Activated T-cell treated with anti-CD3 and anti-CD28 coated beads for 48 hours (primary cell): ENCODE measurements around the gene LRRN3.
"Not testable (repeated sequence)": the region's sequence is repeated elsewhere in the genome, so short reads cannot be mapped to it uniquely, and the experiment has no call there.

Experiments
- DNase-seq: peaks from one replicate; pipeline ENCODE4 v3.0.0-alpha.2; 2020; ENCODE audit warnings: low read depth

LRRN3 gene

DNA sequence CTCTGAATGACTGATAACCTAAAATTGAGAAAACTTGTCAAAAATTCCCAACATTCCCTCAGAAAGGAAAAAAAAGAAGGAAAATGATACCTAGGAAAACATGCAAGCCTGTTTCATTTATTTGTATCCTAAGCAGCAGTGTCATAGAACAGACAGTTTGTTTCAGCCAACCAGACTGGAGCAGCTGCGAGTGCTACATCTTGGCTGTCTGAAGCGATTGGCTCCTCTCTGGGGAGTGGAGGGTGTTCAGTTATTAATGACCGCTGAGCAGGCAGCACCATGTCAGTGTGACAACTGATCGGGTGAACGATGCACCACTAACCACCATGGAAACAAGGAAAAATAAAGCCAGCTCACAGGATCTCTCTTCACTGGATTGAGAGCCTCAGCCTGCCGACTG lies at the start of gene LRRN3:
Gene LRRN3 (plus strand): TSS at position 282 of the 400 bp plus-strand sequence. CDS start 31,646 bp downstream, outside the sequence.
- peak; percentile 26 for DNase-seq

DNA sequence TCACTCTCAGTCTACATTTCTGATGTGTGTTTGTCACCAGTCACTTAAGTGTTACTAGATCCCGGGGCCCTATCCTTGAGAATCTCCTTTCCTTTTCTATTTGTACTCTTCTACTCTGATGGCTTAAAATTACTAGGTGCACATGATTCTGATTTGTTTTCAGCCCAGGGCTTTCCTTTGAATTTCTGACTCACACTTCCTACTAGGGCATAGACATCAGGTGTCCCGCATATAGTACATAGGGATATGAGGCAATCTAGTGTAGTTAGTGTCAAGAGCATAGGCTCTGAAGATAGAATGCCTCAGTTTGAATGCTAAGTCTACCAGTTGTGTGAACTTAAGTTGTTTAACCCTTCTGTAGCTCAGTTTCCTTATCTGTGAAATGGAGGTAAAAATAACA lies 49.4 kb upstream of the LRRN3 start:
- no peak for DNase-seq

- no peak for DNase-seq
These were observed 48.1 kb upstream of the LRRN3 start for GRCh38 chr7:111042842-111043241.

- DNase-seq, result no peak
These were observed 47.4 kb upstream of the LRRN3 start for GRCh38 chr7:111043561-111043960.

DNA sequence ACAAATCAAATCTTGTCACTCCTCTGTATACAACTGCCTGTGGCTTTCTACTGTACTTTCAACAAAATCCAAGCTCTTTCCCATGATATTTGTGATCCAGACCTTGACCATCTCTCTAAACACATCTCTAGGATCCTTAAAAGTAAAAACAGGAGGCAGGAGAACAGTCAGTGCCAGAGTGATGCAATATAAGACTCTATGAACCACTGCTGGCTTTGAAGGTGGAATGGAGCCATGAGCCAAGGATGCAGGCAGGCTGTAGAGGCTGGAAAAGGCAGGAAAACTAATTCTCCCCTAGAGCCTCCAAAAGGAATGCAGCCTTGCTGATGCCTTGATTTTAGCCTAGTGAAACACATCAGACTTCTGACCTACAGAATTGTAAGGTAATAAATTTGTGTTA lies 45.5 kb upstream of the LRRN3 start:
- DNase-seq, result no peak

- no peak for DNase-seq
These were observed 43.3 kb upstream of the LRRN3 start for GRCh38 chr7:111047595-111047994.

DNA sequence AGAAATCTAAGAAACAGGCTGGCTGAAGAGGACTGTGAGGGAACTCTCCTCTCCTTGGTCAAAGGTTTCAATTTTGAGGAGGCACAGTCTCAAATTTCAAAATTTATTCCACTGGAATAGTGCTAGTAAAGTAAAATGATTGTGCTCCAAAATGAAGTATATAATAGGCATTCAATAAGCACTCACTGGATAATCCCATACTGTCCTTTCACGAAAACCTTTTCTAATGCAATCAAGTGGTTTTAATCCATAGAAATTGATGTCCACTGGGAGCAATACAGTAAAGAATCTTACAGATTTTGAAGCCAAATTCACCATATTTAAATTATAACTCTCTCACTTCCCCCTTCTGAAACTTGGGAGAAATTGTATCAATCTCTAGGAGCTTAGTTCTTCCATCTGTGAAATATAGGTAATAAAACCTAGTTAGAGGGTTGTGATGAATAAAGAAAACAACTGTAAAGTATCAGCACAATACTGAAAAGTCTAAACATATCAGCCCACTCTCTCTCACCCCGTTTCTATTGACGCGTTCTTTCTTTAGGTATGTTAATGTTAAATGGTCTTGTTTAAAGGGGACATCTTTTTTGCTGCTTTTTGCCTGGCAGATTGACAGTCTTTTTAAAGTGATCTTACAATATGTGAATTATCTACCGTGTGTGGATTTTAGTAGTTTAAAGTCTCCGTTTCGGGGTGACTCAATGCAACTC lies 40.8 kb upstream of the LRRN3 start:
- no peak for DNase-seq

- DNase-seq, result no peak
These were observed 40.0 kb upstream of the LRRN3 start for GRCh38 chr7:111050875-111051416.

GRCh38 chr7:111051832-111052231 lies 39.1 kb upstream of the LRRN3 start:
- no peak for DNase-seq

GRCh38 chr7:111053035-111053434 lies 37.9 kb upstream of the LRRN3 start:
- no peak for DNase-seq

DNA sequence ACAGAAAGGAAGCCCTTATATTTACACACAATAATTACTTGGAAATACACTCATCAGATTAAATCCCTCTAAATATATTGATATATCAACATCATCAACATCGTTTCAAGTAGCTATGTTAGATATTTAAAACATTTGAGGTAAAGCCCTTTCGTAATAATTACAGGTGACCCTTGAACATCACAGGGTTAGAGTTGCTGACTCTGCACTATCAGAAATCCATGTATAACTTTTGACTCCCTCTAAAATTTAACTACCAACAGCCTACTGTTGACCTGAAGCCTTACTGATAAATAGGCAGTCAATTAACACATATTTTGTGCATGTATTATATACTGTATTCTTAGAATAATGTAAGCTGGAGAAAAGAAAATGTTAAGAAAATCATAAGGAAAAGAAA lies 34.6 kb upstream of the LRRN3 start:
- no peak for DNase-seq

DNA sequence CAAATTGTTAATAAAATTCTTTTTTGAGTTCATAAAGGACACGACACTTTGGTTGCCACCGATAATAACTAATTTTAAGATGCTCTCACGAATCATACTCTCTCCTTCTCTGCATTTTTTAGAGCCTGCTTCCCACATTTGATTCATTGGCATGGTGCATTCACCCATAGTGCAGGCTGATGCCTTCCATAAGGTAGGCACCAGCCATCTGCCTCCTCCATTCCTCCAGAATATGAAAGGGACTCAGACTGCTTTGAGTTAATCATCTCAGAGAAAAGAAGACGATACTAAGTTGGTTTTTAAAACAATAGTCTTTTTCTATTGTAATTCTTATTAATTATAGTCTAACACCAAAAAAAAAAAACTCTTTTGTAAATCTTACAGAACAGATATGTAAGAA lies 33.9 kb upstream of the LRRN3 start:
- DNase-seq, result no peak

- no peak for DNase-seq
These were observed 31.1 kb upstream of the LRRN3 start for GRCh38 chr7:111059833-111060232.

GRCh38 chr7:111063166-111063565 lies 27.8 kb upstream of the LRRN3 start:
- DNase-seq, result no peak

DNA sequence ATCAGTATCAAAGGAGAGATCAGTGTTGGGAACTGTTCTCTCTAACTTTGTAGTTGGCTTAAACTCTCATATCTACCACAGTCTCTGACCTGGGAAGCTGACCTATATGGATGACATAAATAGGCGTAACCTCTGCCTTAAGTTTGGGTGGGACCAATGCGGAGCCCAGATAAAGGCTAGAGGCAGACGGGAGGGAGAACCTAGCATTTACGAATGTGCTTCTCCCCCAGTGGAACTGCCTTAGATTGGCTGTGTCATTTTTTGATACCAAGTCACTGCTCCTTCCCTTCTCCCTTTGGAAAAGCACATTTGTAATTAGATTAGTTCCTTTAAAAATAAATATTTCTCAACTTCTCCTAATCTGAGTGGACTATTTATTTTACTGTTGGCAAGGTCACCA lies 23.7 kb upstream of the LRRN3 start:
- DNase-seq, result no peak

DNA sequence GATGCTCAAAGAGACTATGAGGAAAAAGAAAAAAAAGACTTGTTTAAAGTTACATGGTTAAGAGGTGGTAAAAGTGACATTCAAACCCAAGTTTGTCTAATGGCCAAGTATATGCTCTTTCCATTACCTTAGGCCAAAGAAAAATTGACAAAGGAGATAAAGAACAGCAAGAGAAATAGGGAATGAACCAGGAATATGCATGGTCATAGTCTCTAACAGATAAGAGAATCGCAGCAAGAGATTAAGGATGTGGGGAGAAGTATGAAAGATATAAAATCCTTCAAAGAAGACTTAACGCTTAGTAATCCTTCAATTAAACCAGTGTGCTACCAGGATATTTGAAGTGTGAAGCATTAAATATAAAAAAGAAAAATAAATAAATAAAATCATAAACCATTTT lies 23.2 kb upstream of the LRRN3 start:
- no peak for DNase-seq

- DNase-seq, result no peak
These were observed 22.3 kb upstream of the LRRN3 start for GRCh38 chr7:111068618-111069017.

GRCh38 chr7:111071556-111071955 lies 19.4 kb upstream of the LRRN3 start:
- DNase-seq, result no peak

DNA sequence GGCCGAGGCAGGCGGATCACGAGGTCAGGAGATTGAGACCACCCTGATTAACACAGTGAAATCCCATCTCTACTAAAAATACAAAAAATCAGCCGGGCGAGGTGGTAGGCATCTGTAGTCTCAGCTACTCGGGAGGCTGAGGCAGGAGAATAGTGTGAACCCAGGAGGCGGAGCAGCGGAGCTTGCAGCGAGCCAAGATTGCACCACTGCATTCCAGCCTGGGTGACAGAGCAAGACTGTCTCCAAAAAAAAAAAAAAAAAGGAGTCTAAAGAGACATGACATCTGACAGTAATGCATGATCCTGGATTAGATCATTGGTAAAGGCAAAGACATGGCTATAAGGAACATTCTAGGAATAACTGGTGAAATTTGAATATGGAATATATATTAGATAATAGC lies 18.3 kb upstream of the LRRN3 start:
- not testable (repeated sequence) for DNase-seq

DNA sequence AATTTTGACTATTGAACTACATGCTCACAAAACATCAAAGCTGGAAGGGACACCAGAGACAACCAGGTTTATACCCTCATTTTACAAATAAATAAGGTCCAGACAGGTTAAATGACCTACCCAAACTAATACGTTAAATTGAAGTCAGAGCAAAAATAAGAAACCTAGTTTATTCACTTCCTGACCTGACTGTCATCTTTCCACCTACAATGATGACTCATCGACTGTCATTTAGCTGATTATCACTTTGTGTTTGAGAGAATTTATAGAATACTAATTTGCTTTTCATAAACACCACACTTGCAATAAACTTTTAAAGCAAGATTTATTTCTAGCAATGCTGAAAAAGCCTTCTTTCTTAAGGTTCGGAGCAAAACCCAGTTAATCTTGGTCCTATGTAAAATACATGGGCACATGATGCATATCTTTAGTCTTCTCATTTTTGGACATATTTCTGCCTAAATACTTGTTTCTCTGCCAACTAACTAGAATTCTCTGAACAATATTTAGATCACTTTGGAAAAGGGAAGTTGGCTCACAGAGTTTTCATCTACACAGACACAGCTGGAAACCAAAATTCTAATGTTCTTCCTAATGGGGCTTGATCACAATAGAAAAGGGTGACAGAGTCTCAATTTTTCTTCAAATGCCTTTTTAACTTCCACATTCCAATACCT lies 16.7 kb upstream of the LRRN3 start:
- DNase-seq, result no peak

DNA sequence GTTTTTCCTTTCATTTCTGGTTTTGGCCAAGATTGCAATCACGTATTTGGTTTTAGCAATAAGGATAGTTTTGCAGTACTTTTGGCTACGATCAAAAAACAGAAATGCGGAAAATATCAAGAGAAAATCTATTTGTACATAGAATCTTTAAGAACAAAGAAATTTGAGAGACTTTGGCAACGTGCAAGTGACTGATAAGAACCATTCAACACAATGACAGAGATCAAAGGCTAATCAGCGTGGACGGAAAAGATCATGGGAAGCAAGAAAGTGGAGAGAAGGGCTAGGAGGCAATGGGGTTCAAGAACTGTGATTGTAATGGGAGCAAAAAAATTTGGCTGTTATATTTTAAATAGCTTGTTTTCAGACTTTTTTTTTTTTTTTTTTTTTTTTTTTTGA lies 16.2 kb upstream of the LRRN3 start:
- DNase-seq, result no peak

DNA sequence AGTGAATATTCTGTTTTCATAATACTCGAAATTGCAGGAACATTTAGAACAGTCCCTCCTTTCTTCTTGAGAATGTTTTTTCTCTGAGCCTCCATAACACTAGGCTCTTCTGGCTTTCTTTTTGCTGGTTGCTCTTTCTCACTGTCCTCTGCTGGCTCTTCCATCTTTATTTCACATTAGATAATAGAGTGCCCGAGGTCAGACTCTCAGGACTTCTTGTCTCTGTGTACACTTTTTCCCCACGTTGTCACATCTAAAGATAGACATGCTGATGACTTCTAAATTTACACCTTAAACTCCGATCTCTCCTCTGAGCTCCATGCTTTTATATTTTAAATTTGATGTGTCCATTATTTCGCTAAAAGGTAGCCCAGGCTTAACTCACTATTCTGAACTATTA lies 15.4 kb upstream of the LRRN3 start:
- no peak for DNase-seq

DNA sequence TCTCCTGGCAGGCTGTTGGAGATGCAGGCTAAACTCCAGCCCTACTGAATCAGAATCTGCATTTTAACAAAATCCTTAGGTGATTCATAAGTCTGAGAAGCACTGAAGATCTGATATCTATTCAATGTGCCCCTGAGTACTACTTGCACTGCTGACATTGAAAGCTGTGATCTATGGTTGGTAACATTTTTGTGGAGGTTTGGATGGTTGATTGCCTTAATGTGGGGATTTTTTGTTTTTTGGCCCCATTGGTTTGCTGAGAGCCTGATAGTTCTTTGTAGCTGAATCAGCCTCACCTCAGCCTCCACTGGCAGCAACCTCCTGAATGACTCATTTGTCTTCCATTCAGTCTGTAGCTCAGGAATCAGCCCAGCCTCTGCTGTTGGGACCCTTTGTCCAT lies 14.7 kb upstream of the LRRN3 start:
- DNase-seq, result no peak

GRCh38 chr7:111077001-111077400 lies 13.9 kb upstream of the LRRN3 start:
- no peak for DNase-seq
